ENCODE measurements around the gene CYP26B1. TPM values are rescaled to one million over a fixed set of nuclear protein-coding genes. Genes with fewer than 3 reads are reported as not detected.

CYP26B1 gene
- total RNA-seq, 2 donors from 2014 or later, result 0.52 to 4.9 TPM

- ATAC-seq (no peak), DNase-seq (peak in 1 of 4 donors; percentile 5)
- intact Hi-C loops (cut with DNase I), result no loop called here
- Histone ChIP-seq H3K4me3 (no peak overlapping the region), H3K4me1 (no peaks in the 10 kb centered on the region), H3K27ac (no peak overlapping the region), H3K27me3 (no peaks in the 10 kb centered on the region), H3K36me3 (replicated peaks in 1 of 2; ENCODE audit: insufficient read depth in 1 of 2, low read depth in 2 of 2) (no peaks in the 10 kb centered on the region), H3K9me3 (no peaks in the 10 kb centered on the region)
- 83 to 86% methylated on average over 30 to 31 of the region's 37 CpGs for WGBS, 2 donors
- TF ChIP-seq POLR2A (IDR thresholded peaks at IDR 0.05), result no peak
- TF ChIP-seq, protein P1, sequence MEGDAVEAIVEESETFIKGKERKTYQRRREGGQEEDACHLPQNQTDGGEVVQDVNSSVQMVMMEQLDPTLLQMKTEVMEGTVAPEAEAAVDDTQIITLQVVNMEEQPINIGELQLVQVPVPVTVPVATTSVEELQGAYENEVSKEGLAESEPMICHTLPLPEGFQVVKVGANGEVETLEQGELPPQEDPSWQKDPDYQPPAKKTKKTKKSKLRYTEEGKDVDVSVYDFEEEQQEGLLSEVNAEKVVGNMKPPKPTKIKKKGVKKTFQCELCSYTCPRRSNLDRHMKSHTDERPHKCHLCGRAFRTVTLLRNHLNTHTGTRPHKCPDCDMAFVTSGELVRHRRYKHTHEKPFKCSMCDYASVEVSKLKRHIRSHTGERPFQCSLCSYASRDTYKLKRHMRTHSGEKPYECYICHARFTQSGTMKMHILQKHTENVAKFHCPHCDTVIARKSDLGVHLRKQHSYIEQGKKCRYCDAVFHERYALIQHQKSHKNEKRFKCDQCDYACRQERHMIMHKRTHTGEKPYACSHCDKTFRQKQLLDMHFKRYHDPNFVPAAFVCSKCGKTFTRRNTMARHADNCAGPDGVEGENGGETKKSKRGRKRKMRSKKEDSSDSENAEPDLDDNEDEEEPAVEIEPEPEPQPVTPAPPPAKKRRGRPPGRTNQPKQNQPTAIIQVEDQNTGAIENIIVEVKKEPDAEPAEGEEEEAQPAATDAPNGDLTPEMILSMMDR (IDR thresholded peaks at IDR 0.05), result no peak
These were observed 15.5 kb downstream of the CYP26B1 start for GRCh38 chr2:72131916-72132841.

GRCh38 chr2:72131371-72131891 is 16.2 kb downstream of the CYP26B1 start:
- TF ChIP-seq, protein P1 (IDR thresholded peaks at IDR 0.05), result no peak
- TF ChIP-seq POLR2A (IDR thresholded peaks at IDR 0.05), result no peak
- DNase-seq, result peak in 1 of 4 donors; percentile 2
- intact Hi-C loops (cut with DNase I), result no loop called here

DNA sequence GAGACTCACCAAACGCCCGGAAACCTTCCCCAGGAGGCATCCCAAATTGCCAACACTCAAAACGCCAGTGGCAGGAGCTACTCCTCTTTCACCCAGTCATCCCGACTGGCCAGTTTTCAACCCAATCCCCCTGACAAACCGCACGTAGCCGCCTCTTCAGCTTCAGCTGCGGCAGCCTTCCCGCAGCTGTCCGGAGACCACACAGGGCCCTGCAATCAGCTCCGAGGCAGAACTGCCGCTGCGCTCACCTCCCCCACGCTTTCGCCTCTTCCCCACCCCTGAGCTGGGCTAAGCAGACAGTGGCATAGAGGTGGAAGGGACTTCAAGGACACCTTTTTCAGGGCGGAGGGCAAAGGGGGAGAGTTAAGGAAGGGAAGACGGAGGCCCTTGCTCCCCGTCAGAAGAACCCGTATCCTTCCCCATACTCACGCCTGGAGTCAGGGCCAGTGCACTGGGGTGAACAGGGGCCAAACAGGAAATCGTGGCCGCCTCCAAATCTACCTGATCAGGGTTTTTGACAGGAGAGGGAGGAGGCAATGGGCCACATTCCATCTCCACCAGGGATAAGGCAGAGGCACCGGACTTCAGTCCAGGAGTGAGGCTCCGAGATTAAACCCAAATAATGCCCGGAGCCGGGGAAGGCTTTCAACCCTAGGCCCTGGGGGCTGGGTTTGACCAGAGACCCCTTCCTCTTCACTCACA is 16.9 kb downstream of the CYP26B1 start:
- TF ChIP-seq POLR2A (IDR thresholded peaks at IDR 0.05), result no peak
- TF ChIP-seq, protein P1 (IDR thresholded peaks at IDR 0.05), result no peak
- Histone ChIP-seq H3K4me1 (no peaks in the 10 kb centered on the region), H3K36me3 (replicated peaks in 1 of 2; ENCODE audit: insufficient read depth in 1 of 2, low read depth in 2 of 2) (no peaks in the 10 kb centered on the region), H3K27ac (no peak overlapping the region), H3K27me3 (no peaks in the 10 kb centered on the region), H3K4me3 (no peak overlapping the region), H3K9me3 (no peaks in the 10 kb centered on the region)
- WGBS, 2 donors, result 37 to 46% methylated on average over 26 of the region's 26 CpGs
- intact Hi-C loops (cut with DNase I), result no loop called here
- ATAC-seq (no peak), DNase-seq (peak in 1 of 4 donors; percentile 5)

More at GRCh38 chr2:72131371-72131891, 16.2 kb downstream of the CYP26B1 start:
- Histone ChIP-seq H3K27me3 (no peaks in the 10 kb centered on the region), H3K27ac (no peak overlapping the region), H3K4me1 (no peaks in the 10 kb centered on the region), H3K36me3 (replicated peaks in 1 of 2; ENCODE audit: insufficient read depth in 1 of 2, low read depth in 2 of 2) (no peaks in the 10 kb centered on the region), H3K9me3 (no peaks in the 10 kb centered on the region), H3K4me3 (no peak overlapping the region)
- 80 to 88% methylated on average over 16 of the region's 16 CpGs for WGBS, 2 donors
- no peak for ATAC-seq

- H3K4me1 ChIP-seq, result no peaks in the 10 kb centered on the region
- H3K4me3 ChIP-seq, result no peak overlapping the region
- no peaks in the 10 kb centered on the region for H3K9me3 ChIP-seq
- H3K27ac ChIP-seq, result no peak overlapping the region
- DNase-seq, result peak in 2 of 4 donors; percentile 1 to 4
- TF ChIP-seq, protein P1 (IDR thresholded peaks at IDR 0.05), result no peak
- no peak for TF ChIP-seq POLR2A (IDR thresholded peaks at IDR 0.05)
- H3K36me3 ChIP-seq (replicated peaks in 1 of 2; ENCODE audit: insufficient read depth in 1 of 2, low read depth in 2 of 2), result no peaks in the 10 kb centered on the region
- 75 to 80% methylated on average over 9 of the region's 9 CpGs for WGBS, 2 donors
- H3K27me3 ChIP-seq, result no peaks in the 10 kb centered on the region
- ATAC-seq, result no peak
- intact Hi-C loops (cut with DNase I), result no loop called here
These were observed 17.9 kb downstream of the CYP26B1 start for GRCh38 chr2:72129681-72130340.

Data from body of pancreas (tissue), 4 donors.